GM18909 (cell line): ENCODE measurements around the gene NACAD.

Experiments used
- ATAC-seq: cut with Tn5 transposase; IDR thresholded peaks from one replicate; pipeline ENCODE4 v1.9.1; 2021; ENCODE audit warnings: mild to moderate bottlenecking; ENCODE audit not compliant: unreplicated experiment, poor library complexity

The NACAD gene

GRCh38 chr7:45077579-45077978 lies 11.2 kb downstream of the NACAD start:
- no peak for ATAC-seq

GRCh38 chr7:45076946-45077345 lies 11.8 kb downstream of the NACAD start:
- ATAC-seq = no peak

- no peak for ATAC-seq
Measured at GRCh38 chr7:45075871-45076796, 12.6 kb downstream of the NACAD start.

DNA sequence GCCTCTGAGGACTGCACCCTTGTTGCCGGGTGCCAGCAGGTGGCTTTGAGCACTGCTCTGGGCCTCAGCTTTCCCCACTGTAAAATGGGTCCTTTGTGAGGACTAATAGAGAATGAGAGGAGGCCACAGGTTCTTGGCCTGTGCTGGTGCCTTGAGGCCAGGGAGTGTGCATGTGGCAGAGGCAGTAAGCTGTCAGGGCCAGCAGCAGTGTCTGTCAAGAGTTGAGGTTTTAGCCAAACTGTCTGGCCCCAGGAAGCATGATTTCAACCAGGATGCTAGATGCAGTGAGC lies 13.5 kb downstream of the NACAD start:
- no peak for ATAC-seq

- no peak for ATAC-seq
Measured at GRCh38 chr7:45074528-45075354, 14.0 kb downstream of the NACAD start.

- ATAC-seq = no peak
Measured at GRCh38 chr7:45073786-45074527, 14.8 kb downstream of the NACAD start.

DNA sequence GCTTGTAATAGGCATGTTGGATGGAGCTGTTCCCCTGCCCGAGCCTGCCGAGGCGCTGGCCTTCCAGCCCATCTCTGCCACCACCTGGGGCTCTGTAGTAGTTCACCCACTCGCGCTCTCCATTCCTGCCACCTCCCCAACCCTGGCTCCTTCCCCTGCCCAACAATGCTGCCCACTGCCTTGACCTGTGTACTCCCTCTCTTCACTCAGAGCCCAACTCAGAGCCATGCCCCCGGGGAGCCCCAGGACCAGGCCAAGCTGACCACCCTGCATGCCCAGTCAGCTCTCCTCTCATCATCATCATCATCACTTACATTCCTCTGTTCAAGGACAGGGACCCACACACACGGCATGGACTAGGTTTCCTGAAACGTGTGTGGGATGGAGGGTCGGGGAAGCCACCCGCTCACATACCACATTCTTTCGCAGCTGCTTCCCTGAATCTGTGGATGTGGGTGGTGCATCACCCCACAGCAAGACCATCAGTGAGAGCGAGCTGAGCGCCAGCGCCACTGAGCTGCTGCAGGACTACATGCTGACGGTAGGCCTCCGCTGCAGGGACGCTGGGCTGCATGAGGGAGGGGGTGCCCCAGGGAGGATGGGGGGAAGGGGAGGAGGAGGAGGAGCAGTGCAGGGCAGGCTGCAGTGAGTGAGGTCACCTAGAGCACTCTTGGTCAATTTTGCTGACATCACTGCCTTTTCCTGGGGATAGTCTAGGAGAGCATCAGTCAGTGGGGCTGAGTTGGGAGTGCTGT lies 15.6 kb downstream of the NACAD start:
- ATAC-seq = no peak

DNA sequence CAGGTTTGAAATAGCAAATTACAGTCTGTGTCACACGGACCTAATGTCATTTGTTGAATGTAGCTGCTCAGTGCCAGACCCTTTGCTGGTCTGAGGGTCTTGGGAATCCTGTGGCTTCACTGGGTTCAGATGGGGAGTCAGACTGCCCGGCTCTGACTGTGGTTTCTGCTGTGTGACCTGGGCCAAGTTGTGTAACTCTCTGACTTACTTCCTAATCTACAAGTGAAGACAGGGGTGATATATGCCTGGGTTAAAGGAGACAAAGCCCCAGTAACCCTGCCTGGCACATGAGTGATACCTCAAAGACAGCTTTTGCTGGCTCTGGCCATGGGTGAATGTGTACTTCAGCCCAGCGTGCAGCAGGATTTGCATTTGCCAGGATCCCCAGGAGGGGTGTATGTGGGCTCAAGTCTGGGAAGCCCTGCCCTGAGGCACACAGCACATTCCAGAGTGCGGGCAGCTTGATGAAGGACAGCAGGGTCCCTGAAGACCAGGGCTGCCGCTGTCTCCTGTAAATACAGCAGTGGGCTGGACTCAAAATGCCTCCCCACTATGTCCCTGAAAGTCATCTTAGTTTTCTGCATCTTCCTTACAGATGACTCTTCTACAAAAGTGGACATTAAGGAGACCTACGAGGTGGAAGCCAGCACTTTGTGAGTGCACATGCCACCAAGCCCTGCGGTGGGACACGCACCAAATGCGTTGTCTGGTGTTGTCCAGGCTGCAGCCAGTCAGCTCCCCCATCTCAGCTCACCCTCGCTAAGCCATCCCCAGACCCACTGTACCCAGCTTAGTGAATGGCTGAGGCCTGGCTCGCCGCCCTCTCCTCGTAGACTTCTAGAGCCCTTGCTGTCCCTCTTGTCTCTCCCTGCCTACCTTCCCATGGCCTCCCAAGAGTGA lies 16.4 kb downstream of the NACAD start:
- no peak for ATAC-seq

DNA sequence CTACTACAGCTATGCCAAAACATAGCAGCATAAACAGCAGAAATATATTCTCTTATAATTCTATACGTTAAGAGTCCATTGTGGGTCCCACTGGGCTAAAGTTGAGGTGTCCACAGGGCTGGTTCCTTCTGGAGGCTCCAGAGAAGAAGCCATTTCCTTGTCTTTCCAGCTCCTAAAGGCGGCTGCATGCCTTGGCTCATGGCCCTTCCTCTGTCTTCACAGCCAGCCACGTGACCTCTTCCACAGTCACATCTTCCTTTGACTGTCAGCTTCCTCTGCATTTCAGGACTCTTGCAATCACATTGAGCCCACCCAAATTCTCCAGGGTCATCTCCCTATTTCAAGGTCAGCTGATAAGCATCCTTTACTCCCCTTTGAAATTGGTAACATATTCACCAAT lies 17.2 kb downstream of the NACAD start:
- ATAC-seq = no peak

- no peak for ATAC-seq
Measured at GRCh38 chr7:45070254-45070642, 18.5 kb downstream of the NACAD start.

DNA sequence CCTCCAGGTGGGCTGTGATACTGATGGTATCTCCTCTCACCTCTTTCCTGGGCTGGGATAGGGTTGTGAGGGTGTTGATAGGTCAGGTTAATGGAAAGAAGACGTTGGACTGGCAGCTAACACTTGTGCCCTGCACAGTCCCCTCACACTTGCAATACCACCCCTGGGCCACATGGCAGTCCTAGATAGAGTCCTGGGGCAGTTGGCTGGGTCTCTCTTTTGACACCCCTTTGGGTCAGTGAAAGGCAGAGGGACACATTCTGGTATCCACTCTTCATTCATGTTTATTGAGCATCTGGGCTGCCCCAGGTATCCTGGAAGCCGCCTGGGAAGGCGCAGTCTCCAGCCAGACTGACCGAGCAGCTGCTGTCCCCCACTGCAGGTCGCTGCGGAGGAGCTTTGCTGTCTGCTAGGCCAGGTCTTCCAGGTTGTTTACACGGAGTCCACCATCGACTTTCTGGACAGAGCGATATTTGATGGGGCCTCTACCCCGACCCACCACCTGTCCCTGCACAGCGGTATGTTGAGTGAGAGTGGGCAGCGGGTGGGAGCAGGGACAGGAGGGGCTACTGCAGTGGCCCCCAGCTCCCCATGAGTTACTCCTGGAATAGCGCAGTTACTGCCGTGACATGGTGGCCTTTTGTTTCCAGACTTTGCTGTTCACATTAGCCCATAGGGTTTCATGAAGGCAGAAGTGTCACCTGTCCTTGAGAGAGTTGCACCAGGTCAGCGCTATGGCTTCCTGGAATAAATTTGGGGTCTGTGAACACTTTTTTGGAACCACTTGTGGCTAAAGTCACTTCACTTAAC lies 19.1 kb downstream of the NACAD start:
- ATAC-seq = no peak

GRCh38 chr7:45068236-45069023 lies 20.3 kb downstream of the NACAD start:
- no peak for ATAC-seq

DNA sequence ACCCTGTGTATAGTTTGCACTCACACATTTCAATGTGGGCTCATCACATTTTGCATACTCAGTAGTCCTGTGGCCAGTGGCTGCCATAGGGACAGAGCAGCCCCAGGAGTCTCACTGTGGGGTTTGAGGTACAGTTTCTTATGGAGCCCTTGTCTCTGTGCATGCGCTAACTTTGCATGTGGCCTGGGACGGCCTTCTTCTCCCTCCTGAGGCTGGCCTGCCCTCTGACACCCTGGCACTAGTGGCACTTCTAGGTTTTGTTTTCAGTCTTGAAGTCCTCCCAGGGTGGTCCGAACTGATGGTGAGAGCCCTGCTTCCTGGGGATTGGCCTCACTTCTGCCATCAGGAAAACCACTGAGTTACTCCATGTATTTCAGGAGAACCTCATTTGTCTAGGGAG lies 21.2 kb downstream of the NACAD start:
- ATAC-seq = no peak

DNA sequence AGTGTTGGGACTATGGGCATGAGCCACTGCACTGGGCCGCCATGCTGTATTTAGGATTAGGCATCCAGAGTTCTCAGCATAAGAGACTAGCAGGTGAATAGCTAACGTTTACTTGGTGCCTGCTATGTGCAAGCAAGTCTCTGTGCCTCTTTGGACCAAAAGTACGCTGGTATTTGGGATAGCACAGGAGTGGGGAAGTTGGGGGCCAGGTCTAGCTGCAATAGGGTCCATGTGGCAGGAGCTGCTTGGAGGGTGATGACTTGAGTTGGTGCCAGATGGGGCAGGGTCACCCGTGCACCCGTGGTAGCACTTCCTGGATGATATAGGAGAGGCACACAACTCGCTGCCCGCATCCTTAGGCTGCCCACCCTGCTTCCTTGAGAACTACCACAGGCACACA lies 22.4 kb downstream of the NACAD start:
- ATAC-seq = no peak

GRCh38 chr7:45065031-45065995 lies 23.5 kb downstream of the NACAD start:
- no peak for ATAC-seq

DNA sequence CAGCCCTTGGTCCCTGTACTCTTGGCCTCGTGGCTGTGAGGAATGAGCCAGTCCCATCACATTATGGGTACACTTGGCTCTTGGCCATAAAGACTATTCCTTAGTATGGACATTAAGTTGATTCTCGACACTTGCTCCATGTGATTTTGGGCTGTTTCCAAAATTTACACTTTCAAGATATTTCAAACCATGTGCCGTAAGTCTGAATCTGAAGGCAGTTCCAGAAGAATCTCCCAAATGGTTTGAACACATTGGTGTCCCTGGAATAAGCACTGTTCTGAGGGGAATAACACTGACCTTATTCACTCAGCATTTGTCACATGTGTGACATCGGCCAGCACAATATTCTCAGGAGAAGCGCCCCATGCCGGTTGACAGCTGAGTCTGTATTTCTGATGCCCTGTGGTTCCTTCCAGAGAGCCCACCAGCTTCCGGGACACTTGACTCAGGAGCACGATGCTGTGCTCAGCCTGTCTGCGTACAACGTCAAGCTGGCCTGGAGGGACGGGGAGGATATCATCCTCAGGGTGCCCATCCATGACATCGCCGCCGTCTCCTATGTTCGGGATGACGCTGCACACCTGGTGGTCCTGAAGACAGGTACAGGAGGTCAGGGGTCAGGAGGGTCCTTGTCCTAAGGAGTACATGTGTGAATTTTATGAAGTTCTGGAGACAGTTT lies 24.6 kb downstream of the NACAD start:
- no peak for ATAC-seq
